ENCODE measurements around the gene FHAD1.

The FHAD1 gene

GRCh38 chr1:15215116-15215515, 31.9 kb upstream of the FHAD1 start:
- Histone ChIP-seq H3F3A (ENCODE audit: control insufficient read depth, insufficient read depth) (no peaks in the 10 kb centered on the region), H3K27ac (ENCODE audit: low read depth, low read length) (no peak overlapping the region), H3K4me3 (ENCODE audit: low read length) (no peak overlapping the region), H3K4me2 (ENCODE audit: low read length) (no peak overlapping the region), H3K36me3 (ENCODE audit: control insufficient read depth, low read length) (no peaks in the 10 kb centered on the region), H3K79me2 (ENCODE audit: control insufficient read depth, low read length) (no peaks in the 10 kb centered on the region), H3K27me3 (ENCODE audit: control insufficient read depth, low read length) (peaks cover 4% of the 10 kb centered on the region; the same call in 1 of the 2 replicates), H4K20me1 (ENCODE audit: control insufficient read depth, insufficient read depth, low read depth, low read length) (no peaks in the 10 kb centered on the region), H3K4me1 (ENCODE audit: control insufficient read depth, low read length) (no peaks in the 10 kb centered on the region), H3K9me3 (ENCODE audit: control insufficient read depth, insufficient read depth, low read length) (no peaks in the 10 kb centered on the region), H3K9me2 (replicated peaks; ENCODE audit: control insufficient read depth, low read length) (no peaks in the 10 kb centered on the region)
- TF ChIP-seq CTCF (IDR thresholded peaks at IDR 0.05; ENCODE audit: low read depth, low read length, poor library complexity, severe bottlenecking), result no peak
- no peak for TF ChIP-seq EZH2phosphoT487 (IDR thresholded peaks at IDR 0.05; ENCODE audit: borderline replicate concordance, low read length)

GRCh38 chr1:15217654-15218053, 29.4 kb upstream of the FHAD1 start:
- no peaks in the 10 kb centered on the region for H4K20me1 ChIP-seq (ENCODE audit: control insufficient read depth, insufficient read depth, low read depth, low read length)
- H3K4me3 ChIP-seq (ENCODE audit: low read length), result no peak overlapping the region
- no peaks in the 10 kb centered on the region for H3K36me3 ChIP-seq (ENCODE audit: control insufficient read depth, low read length)
- no peaks in the 10 kb centered on the region for H3K9me3 ChIP-seq (ENCODE audit: control insufficient read depth, insufficient read depth, low read length)
- no peaks in the 10 kb centered on the region for H3F3A ChIP-seq (ENCODE audit: control insufficient read depth, insufficient read depth)
- H3K79me2 ChIP-seq (ENCODE audit: control insufficient read depth, low read length), result no peaks in the 10 kb centered on the region
- H3K4me2 ChIP-seq (ENCODE audit: low read length), result no peak overlapping the region
- no peaks in the 10 kb centered on the region for H3K4me1 ChIP-seq (ENCODE audit: control insufficient read depth, low read length)
- H3K9me2 ChIP-seq (replicated peaks; ENCODE audit: control insufficient read depth, low read length), result no peaks in the 10 kb centered on the region
- no peak for TF ChIP-seq CTCF (IDR thresholded peaks at IDR 0.05; ENCODE audit: low read depth, low read length, poor library complexity, severe bottlenecking)
- TF ChIP-seq EZH2phosphoT487 (IDR thresholded peaks at IDR 0.05; ENCODE audit: borderline replicate concordance, low read length), result no peak
- H3K27ac ChIP-seq (ENCODE audit: low read depth, low read length), result no peak overlapping the region
- peaks cover under 1% of the 10 kb centered on the region; the same call in 1 of the 2 replicates for H3K27me3 ChIP-seq (ENCODE audit: control insufficient read depth, low read length)

- Histone ChIP-seq H3K27ac (ENCODE audit: low read depth, low read length) (no peak overlapping the region), H3K36me3 (ENCODE audit: control insufficient read depth, low read length) (no peaks in the 10 kb centered on the region), H3K4me1 (ENCODE audit: control insufficient read depth, low read length) (no peaks in the 10 kb centered on the region), H3K79me2 (ENCODE audit: control insufficient read depth, low read length) (no peaks in the 10 kb centered on the region), H3F3A (ENCODE audit: control insufficient read depth, insufficient read depth) (no peaks in the 10 kb centered on the region), H3K27me3 (ENCODE audit: control insufficient read depth, low read length) (no peaks in the 10 kb centered on the region; the same call in 1 of the 2 replicates), H4K20me1 (ENCODE audit: control insufficient read depth, insufficient read depth, low read depth, low read length) (no peaks in the 10 kb centered on the region), H3K9me3 (ENCODE audit: control insufficient read depth, insufficient read depth, low read length) (no peaks in the 10 kb centered on the region), H3K4me2 (ENCODE audit: low read length) (no peak overlapping the region), H3K9me2 (replicated peaks; ENCODE audit: control insufficient read depth, low read length) (no peaks in the 10 kb centered on the region), H3K4me3 (ENCODE audit: low read length) (no peak overlapping the region)
- no peak for TF ChIP-seq CTCF (IDR thresholded peaks at IDR 0.05; ENCODE audit: low read depth, low read length, poor library complexity, severe bottlenecking)
- no peak for TF ChIP-seq EZH2phosphoT487 (IDR thresholded peaks at IDR 0.05; ENCODE audit: borderline replicate concordance, low read length)
These were observed 28.4 kb upstream of the FHAD1 start for GRCh38 chr1:15218287-15219279.
